Stimulated activated naive CD4-positive, alpha-beta T cell treated with Interleukin-2 at 50 U/mL for 16 hours (primary cell): ENCODE data around the gene NEUROD6.

Experiments used
- DNase-seq: peaks from one replicate; lab custom pipeline; 2025; lab: John Stamatoyannopoulos, UW

Gene NEUROD6

DNA sequence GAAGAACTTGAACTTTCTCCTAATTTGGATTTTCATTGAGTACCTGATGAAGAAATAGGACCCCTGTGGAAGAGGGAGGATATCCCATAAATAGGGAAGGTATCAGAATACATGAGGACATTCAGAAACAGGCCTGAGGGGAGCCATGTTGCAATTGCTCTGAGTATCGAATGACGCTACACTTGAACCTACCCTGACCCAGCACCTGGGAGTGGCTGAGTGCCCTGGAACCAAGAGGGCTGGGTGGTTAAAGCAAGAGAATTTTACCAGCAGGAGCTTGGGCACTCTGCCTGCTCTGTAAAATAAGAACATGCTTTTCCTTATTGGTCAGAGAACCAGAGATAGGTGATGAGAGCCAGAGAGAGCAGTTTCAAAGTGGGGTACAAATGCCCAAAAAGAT lies 7.2 kb downstream of the NEUROD6 start:
- no peak for DNase-seq

DNA sequence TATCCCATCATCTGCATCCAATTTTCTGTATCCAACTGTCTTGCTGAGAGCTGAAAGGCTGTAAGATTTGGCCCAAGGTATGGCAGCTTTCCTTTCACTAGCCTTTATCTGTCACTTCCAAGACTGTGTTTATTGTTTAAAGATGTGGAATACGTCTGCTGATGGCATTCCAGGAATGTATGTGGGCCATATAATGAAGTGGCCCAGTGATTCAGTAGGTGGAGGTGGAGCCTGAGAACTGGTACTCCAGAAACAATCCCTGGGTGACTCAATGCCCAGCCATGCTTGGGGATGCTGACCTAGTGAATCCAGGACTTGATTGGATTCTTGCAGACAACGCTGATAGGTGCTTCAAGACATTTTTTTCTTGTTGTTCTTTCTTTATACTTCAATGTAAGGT lies 13.5 kb downstream of the NEUROD6 start:
- no peak for DNase-seq

GRCh38 chr7:31326416-31326815 lies 14.1 kb downstream of the NEUROD6 start:
- no peak for DNase-seq

GRCh38 chr7:31323101-31323500 lies 17.4 kb downstream of the NEUROD6 start:
- DNase-seq = no peak

DNA sequence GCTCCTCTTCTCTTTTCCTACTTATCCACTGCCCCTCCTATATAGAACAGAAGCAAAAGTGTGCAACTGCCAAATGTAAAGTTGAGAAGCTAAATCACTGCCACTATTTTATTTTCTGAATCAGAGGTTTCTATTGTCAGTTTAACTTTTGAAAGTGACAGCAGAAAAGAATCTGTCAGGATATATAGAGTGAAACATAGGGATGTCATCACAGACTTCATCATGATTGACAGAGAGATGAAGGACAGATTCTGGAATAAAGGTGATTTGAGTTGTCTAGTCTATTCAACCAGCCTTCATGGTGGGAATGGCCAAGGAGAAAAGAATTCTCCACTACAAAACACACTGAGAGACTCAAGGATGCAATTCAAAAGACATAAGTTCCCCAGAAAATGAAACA lies 19.9 kb downstream of the NEUROD6 start:
- DNase-seq = no peak

GRCh38 chr7:31318313-31318712 lies 22.2 kb downstream of the NEUROD6 start:
- DNase-seq = no peak

DNA sequence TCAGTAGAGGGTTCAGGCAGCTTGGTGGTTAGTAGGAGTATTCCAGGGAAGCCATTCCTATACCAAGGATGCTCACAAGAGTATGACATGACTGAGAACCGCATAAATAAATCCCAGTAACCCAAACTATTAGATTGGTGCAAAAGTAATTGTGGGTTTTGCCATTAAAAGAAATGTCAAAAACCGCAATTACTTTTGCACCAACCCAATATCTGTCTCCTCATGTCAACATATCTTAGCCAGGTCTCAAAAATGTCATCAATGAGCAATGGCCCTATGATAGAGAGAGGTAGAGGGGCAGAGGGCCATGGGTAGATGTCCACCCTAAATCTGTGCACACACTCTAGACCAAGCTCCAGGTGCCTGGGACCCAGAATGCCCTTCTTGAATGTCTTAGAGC lies 23.6 kb downstream of the NEUROD6 start:
- DNase-seq = no peak

DNA sequence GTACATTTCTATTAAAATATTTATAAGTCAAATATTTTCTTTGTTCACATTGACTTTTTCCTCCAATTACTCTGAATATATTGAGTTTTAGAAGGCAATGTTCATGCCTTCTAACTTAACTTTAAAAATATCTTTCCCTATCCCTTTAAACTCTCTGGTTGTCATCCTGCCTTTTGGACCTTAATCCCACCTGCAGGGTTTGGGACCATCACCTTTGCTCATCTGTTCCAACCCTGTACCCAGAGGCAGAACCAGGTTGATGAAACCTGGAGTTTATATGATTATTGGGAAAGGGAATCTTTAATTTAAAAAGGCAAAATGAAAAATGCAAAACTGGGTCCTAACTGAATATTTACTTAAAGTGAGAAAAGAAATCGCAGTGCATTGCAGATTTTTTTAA lies 24.8 kb downstream of the NEUROD6 start:
- no peak for DNase-seq

DNA sequence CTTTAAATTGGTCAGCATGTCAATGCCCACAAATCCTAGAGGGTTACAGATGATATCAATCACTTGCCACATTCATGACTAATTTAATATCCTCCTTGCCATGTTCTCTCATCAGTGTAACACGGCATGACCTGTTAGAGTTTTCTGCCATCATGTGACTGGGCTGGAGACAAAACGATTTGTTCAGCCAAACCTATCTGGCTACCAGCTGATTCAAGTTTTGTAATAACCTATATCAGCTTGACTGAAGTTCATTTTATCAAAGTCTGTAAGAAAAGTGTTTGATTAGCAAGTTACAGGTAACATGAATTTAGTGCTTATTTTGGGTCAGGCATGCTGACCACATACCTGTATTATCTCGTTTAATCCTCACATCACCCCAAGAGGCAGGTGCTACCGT lies 25.7 kb downstream of the NEUROD6 start:
- no peak for DNase-seq

- DNase-seq = no peak
These were observed 27.6 kb downstream of the NEUROD6 start for GRCh38 chr7:31312889-31313288.

DNA sequence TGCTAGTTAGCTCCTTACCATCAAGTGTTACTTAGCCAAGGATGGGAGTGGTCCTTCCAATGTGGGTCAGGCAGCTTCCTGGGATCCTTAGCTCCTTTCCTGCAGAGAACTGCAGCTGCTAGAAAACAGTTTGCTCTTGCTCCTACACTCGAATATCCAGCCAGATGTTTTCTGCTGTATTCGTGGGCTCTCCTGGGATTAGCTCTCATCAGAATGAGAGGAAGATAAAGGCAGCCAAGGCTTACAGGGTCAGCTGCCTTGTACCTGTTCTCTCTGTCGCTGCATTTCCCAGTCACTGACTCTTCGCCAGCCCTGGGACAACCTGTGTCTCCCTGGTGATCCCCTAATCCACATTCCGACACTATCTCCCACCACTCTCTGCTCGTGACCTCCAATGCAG lies 29.0 kb downstream of the NEUROD6 start:
- DNase-seq = no peak

DNA sequence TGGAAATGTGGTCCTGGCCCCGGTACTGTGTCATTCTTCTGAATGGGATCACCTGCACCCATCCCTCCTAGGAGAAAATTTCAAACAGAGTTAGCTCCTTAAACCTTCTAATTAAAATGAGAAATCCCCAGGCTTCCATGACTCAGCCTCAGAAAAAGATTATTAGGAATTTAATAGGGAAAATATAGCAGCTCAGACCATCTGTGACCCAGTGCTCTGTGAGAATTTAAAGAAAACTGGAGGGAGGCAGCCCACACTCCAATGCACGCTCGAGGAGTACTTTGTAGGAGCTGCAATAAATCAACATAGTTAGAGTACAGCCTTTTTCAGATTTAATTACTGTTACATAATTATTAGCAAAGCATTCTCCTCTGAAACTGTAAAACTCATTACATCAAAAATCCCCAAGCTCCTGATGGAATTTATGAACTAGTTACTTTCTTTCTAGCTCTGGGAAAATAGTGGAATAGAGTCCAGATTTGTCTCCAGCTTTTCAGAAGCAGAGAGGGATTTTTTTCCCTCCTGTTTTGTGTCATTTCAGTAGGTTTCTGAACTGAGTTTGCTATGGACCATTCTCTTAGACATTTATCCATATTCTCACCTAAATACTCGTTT lies 30.1 kb downstream of the NEUROD6 start:
- no peak for DNase-seq

GRCh38 chr7:31309407-31309806 lies 31.1 kb downstream of the NEUROD6 start:
- DNase-seq = no peak

DNA sequence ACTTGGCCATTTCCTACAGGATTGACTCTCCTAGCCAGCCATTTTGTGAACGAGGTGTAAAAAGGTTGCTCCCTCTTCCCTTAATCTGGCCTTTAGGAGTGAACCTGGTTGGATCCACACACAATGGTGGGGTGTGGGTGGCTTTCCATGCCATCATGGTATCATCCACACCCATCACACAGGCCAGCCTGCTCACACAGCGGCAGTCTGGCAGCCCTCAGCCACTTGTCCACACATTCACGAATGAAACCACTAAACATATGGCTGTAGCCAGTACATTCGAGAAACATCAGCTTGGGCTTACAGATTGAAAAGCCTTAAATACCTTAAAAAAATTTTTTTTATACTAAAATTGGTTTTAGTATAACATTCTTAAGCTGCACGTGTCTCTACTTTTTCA lies 31.9 kb downstream of the NEUROD6 start:
- no peak for DNase-seq

DNA sequence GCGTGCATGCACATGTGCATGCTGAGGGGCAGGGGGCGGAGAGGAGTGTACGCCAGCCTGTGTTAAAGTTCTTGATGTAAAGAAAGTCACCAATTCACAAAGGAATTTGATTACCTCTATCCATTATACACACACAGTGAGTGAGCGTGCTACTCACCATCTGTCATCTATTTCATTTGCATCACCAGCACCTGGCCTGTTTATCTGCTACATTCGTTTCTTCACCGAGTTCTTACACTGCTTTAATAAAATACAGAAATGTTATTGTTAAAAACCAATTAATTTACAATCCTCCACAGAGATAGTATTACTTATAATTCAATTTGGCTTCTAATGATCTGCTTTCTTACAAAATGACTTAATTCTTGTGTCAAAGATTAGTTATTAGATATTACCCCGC lies 32.6 kb downstream of the NEUROD6 start:
- DNase-seq = no peak

DNA sequence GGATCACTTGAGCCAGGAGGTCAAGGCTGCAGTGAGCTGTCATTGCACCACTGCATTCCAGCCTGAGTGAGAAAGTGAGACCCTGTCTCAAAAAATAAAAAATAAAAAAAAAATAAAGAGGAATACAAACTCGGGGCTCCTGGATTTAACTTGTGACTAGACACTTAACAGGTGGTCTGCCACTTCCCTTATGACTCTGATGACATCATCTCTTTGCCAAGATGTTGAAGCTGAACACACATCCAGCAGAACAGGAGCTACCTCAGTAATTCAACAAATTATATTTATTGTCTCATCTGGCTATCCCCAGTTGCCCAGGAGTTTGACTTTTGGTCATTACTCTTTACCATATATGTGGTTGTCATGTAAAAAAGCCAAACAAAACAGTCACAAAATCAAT lies 35.3 kb downstream of the NEUROD6 start:
- DNase-seq = no peak

DNA sequence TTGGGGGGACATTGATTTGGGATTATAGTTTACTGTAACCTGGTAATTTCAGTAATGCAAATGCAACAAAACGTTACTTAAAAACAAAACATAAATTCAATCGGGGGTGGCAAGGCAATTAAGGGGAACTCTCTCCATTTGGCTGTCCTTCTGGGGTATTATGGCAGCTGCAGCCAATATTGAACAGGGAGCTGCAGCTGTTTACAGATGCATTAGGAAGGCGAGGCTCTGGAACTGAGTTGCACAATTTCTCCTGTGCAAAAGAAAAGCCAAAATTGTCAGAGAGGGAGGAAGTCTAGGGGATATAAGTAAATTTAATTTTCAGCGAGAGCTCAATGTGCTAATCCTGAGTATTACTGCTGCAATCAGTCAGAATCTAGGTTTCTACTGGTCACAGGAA lies 36.1 kb downstream of the NEUROD6 start:
- DNase-seq = no peak

DNA sequence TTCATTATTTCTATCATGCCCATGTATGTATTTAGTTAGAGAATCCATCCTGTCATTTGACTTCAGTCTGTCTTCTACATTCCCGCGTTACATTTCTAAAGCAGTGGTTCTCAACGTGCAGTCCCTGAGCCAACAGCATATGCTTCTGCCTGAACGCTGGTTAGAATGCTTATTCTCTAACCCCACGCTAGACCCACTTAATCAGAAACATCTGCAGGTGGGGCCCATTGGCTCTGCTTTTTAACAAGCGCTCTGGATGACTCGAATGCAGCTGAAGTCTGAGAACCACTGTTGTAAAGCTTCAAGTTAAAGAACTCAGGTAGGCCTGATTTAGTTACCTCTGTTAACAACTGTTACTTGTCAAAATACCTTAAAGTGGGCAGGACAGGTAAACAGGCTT lies 38.2 kb downstream of the NEUROD6 start:
- no peak for DNase-seq

GRCh38 chr7:31299336-31299735 lies 41.2 kb downstream of the NEUROD6 start:
- DNase-seq = no peak

GRCh38 chr7:31290601-31291000 lies 49.9 kb downstream of the NEUROD6 start:
- DNase-seq = no peak
